Stimulated activated CD8-positive, alpha-beta memory T cell treated with anti-CD3 and anti-CD28 coated beads, Interleukin-12 subunit alpha, Interleukin-12 subunit beta, amount 100 ng/mL, for 1 hour (primary cell): Measurements from ENCODE around the gene CASKIN2.

Experiments
- DNase-seq: peaks from one replicate; pipeline ENCODE4 v3.0.0-alpha.2; 2020; ENCODE audit warnings: low read depth

The CASKIN2 gene

DNA sequence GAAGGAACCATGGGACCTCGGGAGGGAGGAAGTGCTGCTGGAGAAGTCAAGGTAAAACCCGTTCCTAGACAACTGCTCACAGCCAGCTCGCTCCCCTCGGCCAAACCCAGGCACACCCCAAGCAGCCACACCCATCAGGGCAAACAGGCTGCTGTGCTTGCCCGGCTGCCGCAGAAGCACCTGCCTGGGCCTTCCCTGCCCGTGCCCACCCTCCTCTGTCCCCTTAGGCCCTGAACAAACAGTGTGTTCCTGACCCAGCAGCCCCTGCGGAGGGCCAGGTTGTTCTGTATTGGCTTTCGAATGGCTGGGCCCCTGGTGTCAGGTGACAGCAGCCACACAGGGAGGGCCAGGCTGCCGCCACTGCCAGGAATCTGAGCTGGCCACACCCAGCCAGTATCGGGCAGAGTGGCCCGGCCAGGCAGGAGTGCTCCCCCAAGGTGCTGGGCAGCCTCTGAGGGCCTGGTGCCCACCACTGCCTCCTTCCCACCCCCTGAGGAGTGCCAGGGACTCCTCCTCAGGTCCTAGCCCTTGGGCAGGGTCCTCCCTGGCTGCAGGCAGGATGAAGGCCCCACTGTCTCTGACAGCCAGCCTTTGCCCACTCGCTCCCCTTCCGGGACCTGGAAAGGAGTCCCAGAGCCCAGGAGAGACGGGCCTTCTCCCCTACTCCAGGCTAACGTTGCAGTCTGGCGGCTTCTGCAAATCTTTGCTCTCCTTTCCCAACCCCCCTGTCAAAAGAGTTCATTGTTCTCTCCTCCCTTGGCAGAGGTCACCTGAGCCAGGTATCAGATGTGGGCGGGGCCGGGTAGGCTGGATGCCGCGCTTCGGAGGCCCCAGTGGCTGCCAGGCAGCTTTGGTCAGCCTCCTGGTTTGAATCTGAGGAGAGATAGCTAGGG, 34.2 kb upstream of the CASKIN2 start:
- DNase-seq: no peak

DNA sequence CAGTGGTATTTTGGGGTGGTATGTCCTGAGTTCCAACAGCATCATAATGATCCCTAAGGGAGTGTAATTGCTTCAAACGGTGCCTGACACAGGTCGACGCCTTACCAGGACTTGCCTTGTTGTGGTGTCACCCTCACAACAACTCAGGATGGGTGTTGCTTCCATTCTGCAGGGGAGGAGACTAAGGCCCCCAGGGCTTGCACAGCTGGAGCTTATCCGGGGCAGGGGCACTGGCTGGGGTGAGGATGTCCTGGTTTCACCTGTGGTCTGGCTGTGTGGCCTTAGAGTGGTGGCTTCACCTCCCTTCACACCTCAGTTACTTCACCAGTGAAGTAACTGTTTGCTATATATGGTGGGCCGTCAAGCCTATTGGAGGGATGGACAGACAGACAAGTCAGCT, 33.5 kb upstream of the CASKIN2 start:
- no peak for DNase-seq

DNA sequence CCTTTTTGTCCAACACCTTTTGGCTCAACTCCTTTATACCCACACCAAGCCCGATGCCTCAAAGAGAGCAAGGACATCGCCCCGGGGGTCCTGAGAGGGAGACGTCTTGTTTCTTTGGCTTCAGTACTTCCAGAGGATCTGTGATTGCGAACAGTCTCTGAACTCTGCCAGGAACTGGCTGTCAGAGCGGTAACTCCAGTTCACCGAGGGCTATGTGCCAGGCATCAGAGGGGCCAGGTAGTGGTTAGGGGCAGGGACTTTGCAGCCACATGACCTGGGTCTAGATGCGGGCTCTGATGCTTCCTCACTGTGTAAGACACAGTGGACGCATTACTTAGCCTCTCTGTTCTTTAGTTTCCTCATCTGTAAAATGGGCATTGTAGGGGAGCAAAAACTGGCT, 31.8 kb upstream of the CASKIN2 start:
- no peak for DNase-seq

DNA sequence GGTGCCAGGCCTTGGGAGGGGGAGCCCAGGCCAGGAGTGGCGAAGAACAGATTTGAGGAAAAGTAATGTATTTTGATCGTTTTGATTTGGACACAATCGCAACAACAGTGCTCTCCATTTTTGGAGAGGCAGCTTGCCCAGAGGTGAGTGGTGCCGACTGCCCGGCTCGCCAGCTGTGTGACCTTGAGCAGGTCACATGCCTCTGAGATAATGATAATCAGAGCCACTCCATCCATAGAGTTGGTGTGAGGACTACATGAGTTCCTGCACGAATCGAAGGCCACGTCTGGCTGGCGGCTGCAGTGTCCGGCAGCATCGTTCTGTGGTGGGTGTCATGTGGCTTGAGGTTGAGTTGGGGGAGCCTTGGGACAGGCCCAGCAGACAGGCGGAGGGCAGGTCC, 30.8 kb upstream of the CASKIN2 start:
- DNase-seq: no peak

- DNase-seq: no peak
Measured at GRCh38 chr17:75544250-75544649, 28.9 kb upstream of the CASKIN2 start.

- no peak for DNase-seq
Measured at GRCh38 chr17:75542728-75543336, 27.5 kb upstream of the CASKIN2 start.

- no peak for DNase-seq
Measured at GRCh38 chr17:75542229-75542628, 26.9 kb upstream of the CASKIN2 start.

- no peak for DNase-seq
Measured at GRCh38 chr17:75540923-75541503, 25.7 kb upstream of the CASKIN2 start.

GRCh38 chr17:75539967-75540729, 24.8 kb upstream of the CASKIN2 start:
- no peak for DNase-seq

DNA sequence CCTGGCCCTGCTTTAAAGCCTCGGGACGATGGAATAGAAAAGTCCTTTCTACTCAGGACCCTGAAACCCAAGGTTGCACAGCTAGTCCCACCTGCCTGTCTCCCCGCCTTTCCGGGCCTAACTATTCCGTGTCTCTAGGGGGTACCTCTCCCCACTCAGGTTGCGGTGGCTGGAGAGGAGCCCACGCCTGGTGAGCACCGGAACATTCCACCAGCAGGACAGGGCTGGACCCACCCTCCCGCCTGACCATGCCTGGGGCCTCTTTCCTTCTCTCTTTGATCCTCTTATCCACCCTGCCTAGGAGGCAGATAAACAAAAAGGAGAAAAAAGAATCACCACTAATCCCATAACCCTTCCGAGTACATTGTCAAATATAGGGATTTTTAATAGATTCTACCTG, 21.0 kb upstream of the CASKIN2 start:
- DNase-seq: no peak

- DNase-seq: no peak
Measured at GRCh38 chr17:75535871-75536270, 20.5 kb upstream of the CASKIN2 start.

DNA sequence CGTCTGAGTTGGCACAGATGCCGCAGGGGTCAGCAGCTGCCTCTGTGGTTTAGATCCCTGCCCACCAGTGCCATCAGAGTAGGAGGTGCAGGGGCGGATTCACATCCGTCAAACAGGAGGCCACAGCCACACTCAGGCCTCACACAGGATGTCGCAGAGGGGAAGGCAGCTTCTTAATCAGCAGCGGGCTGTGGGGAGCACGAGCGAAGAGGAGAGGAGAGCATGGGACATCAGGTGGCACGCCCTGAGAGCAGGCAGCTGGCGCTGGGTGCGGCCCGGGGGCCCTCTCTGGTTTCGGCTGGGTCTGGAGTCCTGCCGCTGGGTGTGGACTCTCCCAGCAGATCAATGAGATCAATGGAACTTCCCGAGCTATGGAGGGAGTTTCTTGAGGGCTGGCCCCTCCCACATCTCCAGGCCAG, 19.8 kb upstream of the CASKIN2 start:
- DNase-seq: peak; percentile 41

DNA sequence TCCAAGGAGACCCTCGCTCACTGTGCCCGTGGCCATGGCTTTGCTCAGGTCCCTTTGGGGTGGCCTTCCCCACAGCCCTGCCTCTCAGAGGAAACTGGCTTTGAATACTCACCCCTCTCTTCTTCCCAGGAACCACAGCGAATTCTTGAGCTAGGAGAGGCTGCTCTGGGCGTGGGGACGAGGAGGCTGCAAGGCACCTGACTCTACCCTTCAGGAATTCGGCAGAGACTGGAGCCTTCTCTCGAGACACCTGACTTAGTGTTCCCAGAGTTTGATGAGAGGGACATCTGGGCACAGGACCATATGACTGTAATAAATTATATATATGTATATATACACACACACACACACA, 16.4 kb upstream of the CASKIN2 start:
- DNase-seq: no peak

DNA sequence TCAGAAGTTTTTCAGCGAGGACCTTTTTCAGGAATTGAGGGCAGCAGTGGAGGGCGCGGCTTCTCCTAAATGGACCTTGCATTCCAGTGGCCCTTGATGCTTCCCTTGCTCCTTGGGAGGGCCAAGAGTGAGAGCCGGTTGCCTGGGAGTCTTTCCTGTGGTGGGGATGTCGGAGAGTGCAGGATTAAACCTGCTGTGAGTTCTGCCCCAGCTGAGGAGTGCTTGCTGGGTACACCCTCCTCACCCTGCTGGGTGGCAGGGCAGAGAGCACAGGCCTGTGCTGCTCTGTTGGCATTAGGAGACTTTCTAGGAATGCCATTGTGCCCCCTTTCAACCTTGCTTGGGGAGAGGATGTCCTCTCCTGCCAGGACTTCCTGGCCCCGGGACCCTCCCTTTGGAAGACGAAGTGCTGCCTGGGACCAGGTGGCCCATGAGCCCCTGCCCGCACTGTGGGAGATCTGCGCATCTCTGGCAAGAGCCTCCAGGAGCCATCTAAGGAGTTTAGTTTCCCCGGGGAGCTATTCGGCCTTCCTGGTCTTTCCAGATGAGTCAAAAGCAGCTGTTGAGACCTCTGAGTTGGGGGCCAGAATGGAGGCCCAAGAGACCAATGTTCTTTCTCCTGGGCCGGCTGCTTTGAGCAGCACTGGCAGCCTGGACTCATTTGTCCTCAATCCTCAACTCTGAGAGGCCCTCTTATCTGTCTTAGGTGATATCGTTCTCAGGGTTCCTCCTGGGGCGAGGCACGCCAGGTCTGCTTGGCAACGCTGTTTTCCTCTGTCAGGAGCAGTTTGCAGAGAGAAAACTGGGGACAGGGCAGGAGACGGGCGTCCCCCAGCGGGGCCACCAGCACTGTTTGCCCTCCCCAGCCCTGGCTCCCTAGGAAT, 15.7 kb upstream of the CASKIN2 start:
- DNase-seq: no peak

DNA sequence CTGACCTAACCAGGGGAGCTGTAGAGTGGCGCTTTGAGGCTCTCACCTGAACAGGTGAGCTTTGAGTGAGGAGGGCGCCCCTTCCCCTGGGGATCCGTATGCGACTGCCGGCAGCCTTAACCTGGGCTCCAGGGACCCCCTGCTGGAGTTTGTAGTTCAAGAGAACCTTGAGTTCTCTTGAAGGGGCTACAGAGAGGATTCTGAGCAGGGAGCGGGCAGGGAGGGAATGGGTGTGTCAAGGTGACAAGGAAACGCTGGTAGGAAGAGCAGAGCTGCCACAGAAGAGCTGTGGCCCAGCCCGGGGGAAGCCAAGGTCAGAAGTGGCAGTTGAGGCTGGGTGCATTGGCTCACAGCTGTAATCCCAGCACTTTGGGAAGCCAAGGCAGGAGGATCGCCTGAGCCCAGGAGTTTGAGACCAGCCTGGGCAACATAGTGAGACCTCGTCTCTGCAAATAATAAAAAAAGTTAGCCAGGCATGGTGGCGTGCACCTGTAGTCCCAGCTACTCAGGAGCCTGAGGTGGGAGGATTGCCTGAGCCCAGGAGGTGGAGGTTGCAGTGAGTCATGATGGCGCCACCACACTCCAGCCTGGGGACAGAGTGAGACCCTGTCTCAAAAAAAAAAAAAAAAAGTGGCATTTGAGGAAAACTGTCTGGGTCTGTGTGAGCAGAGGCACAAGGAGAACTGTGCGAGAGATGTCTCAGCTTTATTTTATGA, 11.4 kb upstream of the CASKIN2 start:
- no peak for DNase-seq

GRCh38 chr17:75525806-75526554, 10.6 kb upstream of the CASKIN2 start:
- no peak for DNase-seq

DNA sequence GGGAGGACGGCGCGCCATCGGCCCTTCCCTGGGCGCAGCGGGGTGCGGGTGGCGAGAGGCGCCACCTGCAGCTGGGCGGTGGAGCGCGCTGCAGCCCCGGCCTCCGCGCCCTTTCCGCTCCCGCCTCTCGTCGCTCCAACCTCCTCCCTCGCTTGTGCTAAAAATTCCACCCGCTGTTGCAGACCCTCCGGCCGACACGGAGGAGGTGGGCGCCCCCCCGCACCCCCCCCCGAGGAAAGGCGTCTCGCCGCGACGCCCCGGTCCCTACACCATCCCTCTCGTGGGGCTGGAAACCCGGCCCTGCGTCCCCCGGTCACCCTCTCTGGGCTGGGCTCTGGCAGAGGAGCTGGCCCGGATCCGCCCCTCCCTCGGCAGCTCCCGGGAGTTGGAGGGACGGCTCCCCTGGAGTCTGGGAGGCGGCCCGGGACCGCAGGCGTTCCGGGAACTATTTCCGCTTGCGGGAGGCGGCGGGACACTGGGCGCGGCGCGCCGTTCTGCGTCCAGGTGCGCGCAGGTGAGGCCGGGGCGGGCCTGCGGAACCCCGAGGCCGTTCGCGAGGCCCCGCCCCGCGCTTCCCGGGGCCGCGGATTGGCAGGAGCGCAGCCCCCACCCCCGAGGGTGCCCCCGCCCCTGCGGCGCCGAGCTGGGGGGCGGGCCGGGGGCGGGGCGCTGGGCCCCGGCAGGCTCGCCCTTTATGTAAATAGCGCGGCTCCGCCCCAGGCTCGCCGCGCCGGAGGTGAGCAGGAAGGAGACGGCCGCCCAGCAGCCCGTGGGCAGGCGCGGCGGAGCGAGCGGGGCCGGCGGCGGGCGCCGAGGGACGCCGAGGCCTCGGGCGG, 9.9 kb upstream of the CASKIN2 start, which contains the start of gene LLGL2:
TSS of gene LLGL2 (plus strand) at position 728 of the 836 bp plus-strand sequence. CDS start 17,730 bp downstream, outside the sequence.
- DNase-seq: peak; percentile 63

GRCh38 chr17:75524269-75524969, 9.1 kb upstream of the CASKIN2 start:
- no peak for DNase-seq
